8988T (cell line): ENCODE results near the gene DEFB128.
"Not testable (repeated sequence)": the region's sequence is repeated elsewhere in the genome, so short reads cannot be mapped to it uniquely, and the experiment has no call there.

ENCODE experiments used
- DNase-seq: peaks from one replicate; pipeline ENCODE4 v3.0.0; 2011

The DEFB128 gene

DNA sequence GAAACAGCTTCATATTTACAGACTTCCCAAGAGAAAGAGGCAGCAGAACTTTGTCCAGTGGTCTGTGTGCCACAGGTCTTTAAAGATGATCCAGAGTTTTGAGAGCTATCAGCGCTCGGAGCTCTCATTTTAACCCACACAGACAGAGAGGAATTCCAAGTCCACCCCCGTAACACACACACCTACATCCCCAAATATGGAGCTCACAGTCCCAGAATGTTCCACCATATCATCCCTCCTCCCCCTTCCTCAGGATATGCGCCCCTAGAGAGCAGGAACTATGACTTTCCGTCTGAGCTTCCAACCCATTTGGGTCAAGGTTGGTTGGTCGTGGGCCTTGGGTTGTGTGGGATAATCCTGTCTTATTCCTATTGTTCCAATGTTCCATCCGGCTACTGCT lies at the start of gene DEFB128:
DEFB128 (minus strand) TSS at position 101 of the 400 bp plus-strand sequence; CDS start at position 13, 88 bp downstream.
- no peak for DNase-seq

DNA sequence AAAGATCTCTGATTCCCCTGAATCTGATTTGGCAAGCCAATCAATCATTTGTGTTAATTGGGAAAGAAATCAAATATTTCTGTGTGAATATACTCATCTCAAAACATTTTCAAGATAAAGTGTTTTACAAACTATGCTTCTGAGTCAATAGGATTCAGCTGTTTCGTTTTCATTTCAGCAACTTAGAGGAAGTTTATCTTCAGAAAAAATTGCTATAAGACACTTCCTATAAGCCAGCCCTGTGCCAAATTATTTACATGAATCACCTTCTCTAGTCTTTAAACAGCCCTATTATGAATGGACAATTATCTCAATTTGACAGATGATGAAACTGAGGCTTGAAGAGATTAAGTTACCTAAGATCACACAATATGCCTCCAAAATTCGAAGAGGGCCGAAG lies 48.4 kb upstream of the DEFB128 start:
- DNase-seq, result no peak

DNA sequence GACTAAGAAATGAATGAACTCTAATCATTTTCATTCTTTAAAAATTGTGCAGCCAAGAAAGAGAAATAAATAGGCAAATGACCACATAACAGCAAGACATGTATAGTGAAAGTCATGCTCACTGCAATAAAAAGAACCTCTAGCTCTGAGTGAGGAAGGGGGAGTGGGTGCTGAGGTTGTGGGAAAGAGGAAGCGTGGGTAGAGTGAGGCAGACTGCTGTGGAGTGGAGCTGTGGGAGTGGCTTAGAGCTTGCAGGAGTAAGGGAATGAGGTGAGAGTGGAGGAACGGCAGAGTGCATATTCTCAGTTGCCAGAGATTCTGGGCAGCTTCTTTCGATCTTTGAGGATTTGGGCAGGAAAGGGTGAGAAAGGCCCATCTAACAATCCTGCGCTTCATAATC lies 48.0 kb upstream of the DEFB128 start:
- DNase-seq, result no peak

DNA sequence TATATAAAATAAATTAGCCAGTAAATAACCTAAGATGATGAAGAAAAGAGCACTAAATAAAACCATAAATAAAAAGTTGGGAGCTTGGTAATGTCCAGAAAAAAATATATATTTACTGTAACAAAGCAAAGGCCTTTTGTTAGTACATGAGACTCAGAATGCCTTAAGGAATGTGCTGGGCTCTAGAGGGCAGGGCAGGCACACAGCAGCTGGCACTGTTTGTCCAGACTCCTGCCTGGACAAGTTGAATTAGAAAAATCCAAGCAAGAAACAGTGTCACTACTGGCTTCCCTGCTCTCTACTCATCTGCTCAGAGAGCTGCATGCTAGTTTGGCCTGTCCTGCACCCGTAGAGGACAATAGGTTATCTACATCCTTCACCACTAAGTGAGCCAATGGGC lies 46.4 kb upstream of the DEFB128 start:
- no peak for DNase-seq

DNA sequence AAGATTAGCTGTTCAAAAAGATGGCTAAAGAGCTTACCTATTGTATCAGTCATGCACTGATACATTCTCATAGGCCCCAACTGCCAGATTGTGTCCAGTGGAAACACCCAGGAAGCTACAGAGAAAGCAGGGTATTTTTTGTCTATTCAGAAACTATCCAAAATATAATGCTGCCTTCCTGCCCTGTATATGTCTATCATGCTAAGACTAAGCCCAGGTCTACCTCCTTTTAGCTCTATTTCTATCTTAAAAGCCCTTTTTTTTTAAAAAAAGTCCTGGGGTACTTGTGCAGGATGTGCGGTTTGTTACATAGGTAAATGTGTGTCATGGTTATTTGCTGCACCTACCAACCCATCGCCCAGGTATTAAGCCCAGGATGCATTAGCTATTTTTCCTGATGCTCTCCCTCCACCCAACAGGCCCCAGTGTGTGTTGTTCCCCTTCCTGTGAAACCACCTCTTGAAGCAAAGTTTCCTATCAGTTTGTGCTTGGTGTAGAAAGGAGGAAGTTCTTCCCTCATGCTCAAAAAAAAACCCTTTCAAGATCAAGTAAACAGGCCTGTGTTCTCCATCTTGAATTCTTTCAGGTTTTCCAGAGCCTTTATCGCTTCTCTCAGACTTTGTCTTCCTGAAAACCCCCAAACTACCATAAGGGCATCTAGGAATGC lies 38.1 kb upstream of the DEFB128 start:
- DNase-seq, result no peak

DNA sequence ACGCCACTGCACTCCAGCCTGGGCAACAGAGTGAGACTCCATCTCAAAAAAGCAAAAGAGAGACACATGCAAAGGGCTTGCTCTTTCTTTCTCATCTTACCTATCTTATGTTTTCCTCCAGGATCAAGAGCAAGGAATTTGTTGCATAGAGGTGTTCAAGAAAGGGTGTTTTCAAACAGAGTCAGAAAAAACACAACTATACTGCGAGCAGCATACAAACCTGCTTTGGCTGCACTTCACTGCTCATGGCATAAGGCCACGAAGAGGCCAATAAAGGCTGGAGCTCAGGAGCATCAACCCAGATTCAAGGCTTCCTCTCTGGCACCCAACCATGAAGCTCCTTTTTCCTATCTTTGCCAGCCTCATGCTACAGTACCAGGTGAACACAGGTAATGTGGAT lies 37.4 kb upstream of the DEFB128 start, which contains the start of gene DEFB129:
DEFB129 (plus strand) TSS at position 301 of the 400 bp plus-strand sequence; CDS start at position 332, 31 bp downstream.
- no peak for DNase-seq

DNA sequence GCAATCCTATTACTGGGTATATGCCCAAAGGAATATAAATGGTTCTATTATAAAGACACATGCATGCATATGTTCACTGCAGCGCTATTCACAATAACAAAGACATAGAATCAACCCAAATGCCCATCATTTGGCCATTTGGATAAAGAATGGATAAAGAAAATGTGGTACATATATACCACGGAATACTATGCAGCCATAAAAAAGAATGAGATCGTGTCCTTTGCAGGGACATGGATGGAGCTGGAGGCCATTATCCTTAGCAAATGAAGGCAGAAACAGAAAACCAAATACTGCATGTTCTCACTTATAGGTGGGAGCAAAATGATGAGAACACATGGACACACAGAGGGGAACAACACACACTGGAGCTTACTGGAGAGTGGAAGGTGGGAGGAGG lies 36.4 kb upstream of the DEFB128 start:
- DNase-seq, result not testable (repeated sequence)

DNA sequence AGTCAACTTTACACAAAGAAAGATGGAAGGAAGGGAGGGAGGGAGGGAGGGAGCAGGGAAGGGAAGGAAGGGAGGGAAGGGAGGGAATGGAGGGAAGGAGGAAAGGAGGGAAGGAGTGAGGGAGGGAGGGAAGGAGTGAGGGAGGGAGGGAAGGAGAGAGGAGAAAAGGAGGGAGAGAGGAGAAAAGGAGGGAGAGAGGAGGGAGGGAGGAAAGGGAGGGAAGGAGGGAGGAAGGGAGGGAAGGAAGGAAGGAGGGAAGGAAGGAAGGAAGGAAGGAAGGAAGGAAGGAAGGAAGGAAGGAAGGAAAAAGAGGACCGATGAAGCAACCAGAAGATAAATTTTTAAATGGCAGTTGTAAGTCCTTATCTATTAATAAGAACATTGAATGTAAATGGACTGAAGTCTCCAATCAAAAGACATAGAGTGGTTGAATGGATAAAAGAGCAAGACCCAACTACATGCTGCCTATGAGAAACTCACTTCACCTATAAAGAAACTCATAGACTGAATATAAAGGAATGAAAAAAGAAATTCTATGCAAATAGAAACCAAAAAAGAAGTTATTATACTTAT lies 31.8 kb upstream of the DEFB128 start:
- no peak for DNase-seq

DNA sequence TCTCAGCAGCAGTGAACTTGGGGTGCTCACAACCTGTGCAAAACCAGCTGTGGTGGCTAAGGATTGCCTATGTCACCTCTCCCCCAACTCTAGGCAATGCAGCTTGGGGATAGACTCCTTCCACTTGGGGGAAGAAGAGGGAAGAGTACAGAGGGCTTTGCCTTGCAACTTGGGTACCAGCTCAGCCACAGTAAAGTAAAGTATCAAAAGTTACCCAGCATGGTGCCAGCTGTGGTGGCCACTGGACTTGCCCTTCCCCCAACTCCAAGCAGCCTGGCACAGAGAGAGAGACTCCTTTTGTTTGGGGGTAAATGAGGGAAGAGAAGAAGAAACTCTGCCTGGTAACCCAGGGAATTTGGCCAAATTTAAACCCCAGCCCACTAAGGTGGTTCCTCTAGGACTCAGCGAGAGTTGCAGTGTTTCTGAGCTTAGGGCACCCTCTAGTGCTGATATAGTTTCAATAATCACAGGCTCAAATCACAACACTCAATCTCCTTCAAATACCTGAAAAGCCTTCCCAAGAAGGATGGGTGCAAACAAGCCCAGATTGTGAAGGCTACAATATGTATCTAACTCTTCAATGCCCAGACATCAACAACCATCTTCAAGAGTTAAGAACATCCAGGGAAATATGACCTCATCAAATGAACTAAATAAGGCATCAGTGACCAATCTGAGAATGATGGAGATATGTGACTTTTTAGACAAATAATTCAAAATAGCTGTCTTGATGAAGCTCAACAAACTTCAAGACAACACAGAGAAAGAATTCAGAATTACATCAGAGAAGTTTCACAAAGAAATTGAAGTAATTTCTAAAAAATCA lies 30.0 kb upstream of the DEFB128 start:
- no peak for DNase-seq

DNA sequence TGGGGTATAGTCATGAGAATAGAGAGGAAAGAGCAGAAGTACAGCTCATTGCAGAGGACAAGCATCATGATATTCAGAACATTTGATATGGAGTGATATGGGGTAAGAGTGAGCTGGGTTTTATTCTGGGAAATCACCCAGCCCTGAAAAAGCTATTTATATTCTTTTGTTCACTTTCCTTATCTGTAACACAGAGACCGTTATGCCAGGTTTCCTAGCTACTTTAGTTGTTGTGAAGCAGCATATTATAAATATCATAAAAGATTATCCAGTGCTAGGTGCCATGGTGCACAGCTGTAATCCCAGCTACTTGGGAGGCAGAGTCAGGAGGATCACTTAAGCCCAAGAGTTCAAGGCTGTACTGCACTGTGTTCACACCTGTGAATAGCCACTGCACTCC lies 27.8 kb upstream of the DEFB128 start:
- DNase-seq, result no peak

DNA sequence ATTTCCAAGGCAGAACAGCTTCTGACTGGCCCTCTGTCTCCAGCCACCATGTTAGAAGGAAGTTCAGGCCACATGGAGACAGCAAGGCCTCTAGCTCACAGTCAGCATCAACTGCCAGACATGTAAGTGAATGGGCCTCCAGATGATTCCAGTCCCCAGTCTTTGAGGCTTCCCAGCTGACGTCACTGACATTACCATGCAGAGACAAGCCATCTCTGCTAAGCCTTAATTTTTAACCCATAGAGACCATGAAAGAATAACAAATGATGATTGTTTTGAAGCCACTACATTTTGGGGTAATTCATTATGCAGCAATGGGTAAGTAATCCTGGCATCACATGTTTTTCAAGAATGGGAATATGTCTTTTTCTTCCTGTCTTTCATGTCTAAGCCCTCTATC lies 26.3 kb upstream of the DEFB128 start:
- no peak for DNase-seq

DNA sequence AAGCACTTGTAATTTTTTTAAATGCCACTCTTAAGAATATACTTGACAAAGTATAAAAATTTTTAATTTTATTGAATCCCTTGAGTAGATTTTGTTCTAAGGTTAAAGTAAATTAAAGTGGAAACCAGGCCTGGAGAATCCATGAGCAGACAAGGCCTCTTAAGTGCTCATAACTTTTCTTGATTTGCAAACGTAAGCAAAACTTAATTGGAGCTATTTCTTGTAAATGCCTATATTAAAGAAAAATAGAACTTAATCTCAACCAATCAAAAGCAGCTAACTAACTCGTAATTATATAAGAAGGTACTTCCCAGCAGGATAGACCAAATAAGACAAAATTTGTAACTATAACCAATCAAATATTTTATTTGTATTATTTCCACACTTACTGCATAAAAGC lies 24.9 kb upstream of the DEFB128 start:
- no peak for DNase-seq

DNA sequence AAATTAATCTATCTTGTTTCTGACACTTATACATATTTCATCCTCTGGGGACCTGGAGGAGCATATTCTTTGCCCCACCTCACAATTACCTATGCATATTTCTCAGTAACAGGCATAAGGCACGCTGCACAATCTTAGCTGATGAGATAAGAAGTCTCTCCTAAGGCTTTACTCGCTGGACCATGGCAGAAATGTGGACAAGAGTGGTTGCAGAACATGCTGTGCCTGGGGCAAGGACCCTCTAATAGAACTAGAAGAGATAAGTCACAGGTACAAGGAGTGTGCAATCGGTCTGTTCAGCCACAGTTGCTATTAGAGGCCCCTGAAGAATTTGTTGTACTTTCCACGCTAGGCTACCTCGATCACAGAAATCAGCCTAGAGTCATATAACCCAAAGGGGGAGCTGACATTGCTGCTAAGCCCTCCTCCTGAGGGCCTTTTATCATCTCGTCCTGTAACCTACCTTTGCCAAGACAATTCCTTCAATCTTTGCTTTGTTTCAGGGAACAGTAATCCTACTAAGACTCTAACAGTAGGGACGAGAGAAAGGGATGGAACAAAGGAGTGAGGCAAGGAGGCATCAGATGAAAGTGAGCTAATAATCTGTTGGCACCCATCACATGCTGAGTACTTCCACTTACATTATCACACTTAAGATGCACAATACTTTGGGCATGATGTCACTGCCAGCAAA lies 21.4 kb upstream of the DEFB128 start:
- DNase-seq, result no peak

DNA sequence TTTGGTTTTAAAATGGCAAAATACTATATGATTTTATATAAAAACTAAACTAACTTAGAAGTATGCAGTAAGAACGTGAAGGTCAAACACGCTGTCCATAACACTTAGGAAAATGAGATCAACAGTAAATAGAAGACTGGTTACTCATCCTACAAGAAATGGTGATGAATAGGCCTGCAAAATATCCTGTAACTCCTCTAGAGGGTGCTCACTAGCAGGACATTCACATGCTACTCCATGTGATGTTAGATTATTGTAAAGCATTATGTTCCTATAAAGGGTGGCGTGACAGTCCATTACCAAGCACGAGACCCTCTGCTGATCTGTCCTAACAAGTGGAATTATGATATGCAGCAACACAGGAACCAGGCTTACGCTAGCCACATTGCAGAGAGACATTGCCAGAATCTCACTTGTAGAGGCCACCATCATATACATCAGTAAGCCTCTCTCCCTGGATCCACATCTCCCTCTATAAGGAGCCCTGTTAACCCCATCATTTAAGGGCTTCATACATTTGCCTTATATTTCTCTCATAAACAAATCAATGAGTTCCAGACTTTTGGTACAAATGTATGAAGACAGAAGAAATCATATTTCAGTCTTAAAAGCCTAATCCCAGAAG lies 19.5 kb upstream of the DEFB128 start:
- DNase-seq, result no peak

DNA sequence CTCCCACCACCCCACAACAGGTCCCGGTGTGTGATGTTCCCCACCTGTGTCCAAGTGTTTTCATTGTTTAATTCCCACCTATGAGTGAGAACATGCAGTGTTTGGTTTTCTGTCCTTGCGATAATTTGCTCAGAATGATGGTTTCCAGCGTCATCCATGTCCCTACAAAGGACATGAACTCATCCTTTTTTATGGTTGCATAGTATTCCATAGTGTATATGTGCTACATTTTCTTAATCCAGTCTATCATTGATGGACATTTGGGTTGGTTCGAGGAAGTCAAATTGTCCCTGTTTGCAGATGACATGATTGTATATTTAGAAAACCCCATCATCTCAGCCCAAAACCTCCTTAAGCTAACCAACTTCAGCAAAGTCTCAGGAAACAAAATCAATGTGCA lies 14.1 kb upstream of the DEFB128 start:
- DNase-seq, result not testable (repeated sequence)

DNA sequence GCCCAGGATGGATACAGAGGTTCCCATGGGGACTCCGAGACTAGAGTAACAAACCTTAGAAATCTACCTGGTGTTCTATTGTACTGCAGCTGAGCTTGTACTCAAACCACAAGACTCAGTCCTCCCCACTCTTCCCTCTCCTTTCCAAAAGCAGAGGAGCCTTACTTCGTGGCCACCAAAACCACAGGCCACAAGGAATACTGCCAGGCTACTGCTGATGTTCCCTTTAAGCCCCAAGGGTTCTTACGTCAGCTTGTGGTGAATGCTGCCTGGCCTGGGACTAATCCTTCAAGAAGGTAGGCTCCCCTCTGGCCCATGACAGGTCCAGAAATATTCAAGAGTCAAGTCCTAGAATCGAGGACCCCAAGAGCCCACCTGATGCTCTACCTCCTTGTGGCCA lies 10.5 kb upstream of the DEFB128 start:
- DNase-seq, result no peak

DNA sequence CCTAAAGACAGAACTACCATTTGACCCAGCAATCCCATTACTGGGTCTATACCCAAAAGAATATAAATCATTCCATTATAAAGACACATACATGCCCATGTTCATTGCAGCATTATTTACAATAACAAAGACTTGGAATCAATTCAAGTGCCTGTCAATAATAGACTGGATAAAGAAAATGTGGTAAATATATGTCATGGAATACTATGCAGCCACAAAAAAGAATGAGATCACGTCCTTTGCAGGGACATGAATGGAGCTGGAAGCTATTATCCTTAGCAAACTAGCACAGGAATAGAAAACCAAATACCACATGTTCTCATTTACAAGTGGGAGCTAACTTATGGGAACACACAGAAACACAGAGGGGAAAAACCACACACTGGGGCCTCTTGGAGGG lies 8.7 kb upstream of the DEFB128 start:
- DNase-seq, result no peak

DNA sequence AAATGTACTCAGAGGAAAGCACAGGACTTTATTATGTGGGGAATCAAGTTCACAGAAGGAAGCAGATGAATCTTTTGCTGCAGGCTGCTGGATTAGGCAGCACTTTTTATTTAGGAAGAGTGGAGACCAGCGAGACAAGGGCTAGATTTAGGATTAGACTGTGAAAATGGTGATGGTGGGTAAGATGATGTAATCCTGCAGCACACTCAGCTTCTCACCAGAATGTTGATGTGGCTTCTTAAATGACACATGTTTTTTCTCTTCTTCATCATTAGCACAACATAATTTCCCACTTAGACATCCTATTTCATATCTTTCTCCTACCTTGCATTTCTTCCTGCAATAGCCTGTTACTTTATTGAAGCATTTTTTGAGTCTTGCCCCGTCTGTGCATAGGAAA lies 1.8 kb downstream of the DEFB128 start:
- no peak for DNase-seq

DNA sequence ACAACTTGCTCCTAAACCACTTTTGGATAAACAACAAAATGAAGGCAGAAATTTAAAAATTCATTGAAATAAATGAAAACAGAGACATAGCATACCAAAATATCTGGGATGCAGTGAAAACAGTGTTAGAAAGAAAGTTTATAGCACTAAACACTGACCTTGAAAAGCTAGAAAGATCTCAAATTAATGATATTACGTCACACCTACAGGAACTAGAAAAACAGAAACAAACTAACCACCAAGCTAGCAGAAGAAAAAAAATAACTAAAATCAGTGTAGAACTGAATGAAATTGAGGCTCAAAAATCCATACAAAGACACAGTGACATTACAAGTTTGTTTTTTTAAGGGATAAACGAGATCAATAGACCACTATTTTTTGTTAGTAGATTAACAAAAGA lies 5.2 kb downstream of the DEFB128 start:
- DNase-seq, result no peak

DNA sequence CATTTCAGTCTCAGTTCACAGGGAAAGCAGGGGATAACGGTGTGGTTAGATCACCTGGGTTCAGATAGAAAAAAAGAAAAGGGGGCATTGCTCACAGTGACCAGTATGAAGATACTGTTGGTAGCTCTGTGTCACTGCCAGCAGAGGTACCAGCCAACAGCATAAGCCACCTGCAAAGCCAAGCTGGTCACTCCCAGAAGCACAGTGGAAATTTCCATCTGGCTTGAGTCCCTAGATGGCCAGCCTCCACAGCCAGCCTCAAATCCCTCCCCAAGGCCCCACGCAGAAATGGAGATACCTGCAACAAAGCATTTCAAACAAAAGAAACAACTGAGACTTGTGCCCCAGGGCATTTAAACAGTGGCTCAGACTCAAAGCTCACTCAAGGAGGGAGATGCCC lies 20.6 kb downstream of the DEFB128 start:
- no peak for DNase-seq

DNA sequence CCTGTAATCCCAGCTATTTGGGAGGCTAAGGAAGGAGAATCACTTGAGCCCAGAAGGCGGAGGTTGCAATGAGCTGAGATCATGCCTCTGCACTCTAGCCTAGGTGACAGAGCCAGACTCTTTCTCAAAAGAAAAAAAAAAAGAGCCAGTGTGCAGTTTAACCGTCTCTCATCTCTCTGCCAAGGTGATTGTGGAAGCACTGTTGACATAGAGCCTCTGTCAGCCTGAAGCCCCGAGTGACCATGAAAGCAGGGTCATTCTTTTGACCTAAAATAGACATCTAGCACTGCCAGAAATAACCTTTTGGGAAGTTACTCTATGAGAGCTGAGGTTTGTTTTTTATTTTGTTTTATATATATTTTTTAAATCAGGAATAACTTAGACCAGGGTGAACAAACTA lies 24.9 kb downstream of the DEFB128 start:
- no peak for DNase-seq

DNA sequence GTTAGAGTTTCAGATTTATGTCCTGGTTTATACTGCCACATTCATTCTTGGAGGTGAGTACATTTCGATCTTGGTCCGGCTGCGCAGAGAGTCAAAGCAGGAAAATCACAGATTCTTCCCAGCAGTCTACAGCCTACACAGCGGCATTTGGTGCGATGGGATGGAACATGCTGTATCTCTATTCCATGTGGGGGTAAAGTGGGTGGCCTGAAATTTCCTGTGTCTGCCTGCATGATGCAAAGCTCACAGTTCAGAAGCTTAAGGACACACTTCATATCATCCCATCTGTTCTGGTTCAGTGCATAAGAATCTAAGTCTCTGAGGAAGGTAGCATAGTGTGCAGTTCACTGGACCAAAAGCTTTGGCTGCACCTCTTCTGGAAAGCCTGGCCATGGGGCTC lies 32.4 kb downstream of the DEFB128 start, which contains the start of gene DEFB127:
DEFB127 (plus strand) TSS at position 301 of the 400 bp plus-strand sequence; CDS start at position 392, 91 bp downstream.
- no peak for DNase-seq

DNA sequence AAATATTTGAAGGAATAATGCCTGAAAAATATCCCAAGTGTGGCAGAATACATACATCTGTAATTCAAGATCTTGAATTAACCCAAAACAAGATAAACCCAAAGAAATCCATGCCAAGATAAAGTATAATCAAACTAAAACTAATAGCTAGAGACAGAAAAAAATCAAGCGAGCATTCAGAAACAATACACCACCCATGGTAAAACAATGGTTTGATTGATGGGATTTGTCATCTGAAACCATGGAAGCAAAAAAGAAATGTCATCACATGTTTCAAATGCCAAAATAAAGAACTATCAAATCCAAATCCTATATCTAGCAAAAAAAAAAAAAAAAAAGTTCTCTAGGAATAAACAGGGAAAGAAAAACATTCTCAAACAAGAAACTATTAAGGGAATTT lies 37.4 kb downstream of the DEFB128 start:
- no peak for DNase-seq
